HG03575 (cell line): ENCODE data around the gene IGFBPL1.

ENCODE experiments used
- ATAC-seq: cut with Tn5 transposase; IDR thresholded peaks from one replicate; pipeline ENCODE4 v1.9.1; 2021; ENCODE audit not compliant: unreplicated experiment, insufficient number of reproducible peaks, low FRiP score; ENCODE audit errors: extremely low read depth

Gene IGFBPL1

DNA sequence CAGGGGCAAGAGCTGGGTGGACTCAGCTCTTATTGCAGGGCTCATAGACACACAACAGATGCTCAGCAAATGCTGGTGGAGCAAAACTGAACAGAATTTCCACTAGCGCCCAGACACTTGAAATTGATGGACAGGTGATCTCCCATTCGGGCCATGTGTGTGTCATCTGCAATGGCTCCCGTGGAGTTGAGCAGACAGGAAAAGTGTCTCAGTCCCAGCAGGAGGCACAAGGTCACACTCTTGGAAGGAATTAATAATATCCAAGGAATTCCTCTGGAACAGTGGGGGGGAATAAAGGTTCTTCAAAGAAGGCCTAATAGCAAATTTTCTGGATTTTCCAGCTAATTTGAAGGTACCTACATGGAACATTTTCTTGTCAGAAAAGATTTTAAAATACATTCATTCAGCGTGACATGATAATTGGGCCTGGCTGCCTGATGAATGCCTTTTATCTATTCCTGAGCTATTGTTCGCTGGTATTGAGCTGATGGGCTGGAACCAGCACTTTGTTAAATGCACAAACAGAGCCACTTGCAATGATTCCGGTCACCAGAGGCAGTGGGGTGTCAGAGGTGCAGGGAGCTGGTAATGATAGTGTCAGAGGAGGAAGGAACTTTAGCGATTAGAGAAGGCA, 63.3 kb downstream of the IGFBPL1 start:
- no peak for ATAC-seq

GRCh38 chr9:38359689-38360385, 64.4 kb downstream of the IGFBPL1 start:
- no peak for ATAC-seq

DNA sequence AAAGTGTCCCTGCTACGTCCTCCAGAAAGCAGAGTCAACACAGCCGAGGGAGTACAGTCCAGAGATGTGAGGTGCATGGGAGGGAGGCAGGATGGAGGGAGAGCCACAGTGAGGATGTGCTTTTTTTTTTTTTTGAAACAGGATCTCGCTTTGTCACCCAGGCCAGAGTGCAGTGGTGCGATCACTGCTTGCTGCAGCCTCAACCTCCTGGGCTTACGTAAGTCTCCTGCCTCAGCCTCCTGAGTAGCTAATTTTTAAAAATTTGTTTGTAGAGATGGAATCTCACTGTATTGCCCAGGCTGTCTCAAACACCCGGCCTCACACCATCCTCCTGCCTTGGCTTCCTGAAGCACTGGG, 65.0 kb downstream of the IGFBPL1 start:
- ATAC-seq: no peak

DNA sequence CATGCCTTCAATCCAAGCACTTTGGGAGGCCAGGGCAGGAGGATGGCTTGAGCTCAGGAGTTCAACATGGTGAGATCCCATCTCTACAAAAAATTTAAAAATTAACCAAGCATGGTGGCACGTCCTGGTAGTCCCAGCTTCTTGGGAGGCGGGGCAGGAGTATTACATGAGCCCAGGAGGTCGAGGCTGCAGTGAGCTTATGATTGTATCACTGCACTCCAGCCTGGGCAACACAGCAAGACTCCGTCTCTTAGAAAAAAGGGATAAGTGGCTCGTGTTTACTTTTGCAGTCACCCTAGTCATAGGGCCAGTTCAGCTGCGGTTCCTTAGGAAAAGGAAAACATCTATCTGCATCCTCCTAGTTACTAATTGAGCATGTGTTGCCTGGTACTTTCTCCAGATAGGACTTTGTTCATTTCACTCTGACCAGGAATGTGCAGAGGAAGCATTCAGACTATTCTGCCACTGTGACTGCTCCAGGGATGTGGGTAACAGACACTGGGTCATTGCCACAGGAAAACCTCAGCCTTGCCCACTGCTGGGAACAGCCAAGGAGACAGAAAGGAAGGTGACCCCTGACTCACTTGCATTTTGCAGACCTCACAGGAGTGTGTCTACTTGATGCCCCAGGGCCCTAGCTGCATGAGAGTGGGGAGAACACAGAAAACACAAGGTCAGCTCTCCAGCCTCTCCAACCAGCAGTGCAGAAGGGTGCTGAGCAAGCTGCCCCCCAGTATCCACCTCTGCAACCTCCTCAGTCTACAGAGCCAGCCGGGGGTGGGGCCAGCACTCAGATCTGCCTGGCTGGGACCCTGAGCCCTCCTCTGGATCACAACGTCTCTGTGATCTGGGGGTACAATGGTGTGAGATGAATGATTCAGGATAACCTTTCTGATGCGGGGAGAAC, 65.6 kb downstream of the IGFBPL1 start:
- no peak for ATAC-seq

DNA sequence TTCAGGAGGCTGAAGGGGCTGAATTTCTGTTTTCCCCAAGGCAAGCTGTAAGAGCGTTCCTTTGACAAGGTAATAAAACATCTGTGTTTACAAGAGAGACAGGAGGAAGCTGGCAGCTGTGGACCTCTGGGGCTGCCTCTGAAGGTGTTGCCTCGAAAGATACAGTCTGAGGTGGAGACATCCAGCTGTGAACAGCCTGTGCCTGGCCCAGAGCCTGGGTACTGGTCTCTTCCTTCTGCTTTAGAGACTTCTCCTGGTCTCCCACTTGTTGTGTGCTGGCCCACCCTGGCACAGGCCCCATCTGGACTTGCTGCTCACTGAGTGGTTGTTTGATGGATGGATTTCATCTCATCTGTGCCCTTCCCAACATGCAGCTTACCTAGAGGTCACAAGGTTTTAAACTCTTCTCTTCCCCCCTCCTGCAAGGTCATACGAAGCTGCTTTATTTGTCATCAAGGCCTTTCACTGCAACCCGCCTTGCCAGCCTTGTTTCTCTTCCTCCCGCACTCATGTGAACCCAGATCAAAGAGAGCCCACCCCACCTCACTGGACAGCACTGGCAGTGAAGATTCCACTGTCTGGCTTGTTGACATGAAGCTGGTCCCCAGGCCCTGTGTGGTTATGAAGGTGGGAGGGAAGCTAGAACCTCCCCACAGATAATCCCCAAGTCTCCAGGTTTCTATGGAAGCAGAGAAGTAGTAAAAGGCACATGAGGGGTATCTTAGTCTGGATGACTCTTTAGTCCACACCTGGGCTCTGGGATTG, 66.7 kb downstream of the IGFBPL1 start:
- ATAC-seq: no peak

DNA sequence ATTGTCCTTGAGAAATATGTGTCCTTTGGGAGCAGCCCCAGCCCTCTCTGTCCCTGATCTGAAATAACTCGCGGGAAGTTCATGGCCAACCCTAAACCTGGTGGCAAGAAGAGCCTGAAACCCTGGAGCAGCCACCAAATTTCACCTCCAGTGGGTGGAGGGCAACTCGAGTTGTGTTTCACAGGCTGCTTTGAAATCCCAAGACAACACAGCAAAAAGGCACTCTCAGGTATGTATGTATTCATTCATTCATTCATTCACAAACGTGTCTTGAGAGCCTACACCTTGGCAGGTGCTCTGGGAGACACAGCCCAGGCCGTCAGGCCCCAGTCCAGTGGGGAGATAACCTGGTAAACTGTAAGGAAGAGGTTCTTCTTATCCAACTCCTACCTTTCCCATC, 67.4 kb downstream of the IGFBPL1 start:
- no peak for ATAC-seq
